ENCODE measurements around the gene SAP30BP. TPM values are rescaled to one million over a fixed set of nuclear protein-coding genes. Genes with fewer than 3 reads are reported as not detected.
"Not testable (repeated sequence)": the region's sequence is repeated elsewhere in the genome, so short reads cannot be mapped to it uniquely, and the experiment has no call there.

Gene SAP30BP
- total RNA-seq, 4 donors from 2014 or later: 50.3 to 81.3 (median 77.6) TPM

- H3K4me1 ChIP-seq: peaks cover 24 to 42% (median 30%) of the 10 kb centered on the region in 4 donors
Observed at GRCh38 chr17:75635610-75636202, 31.4 kb upstream of the SAP30BP start.

GRCh38 chr17:75636381-75637142 lies 30.6 kb upstream of the SAP30BP start:
- intact Hi-C loops (cut with DNase I): no loop called here
- H3K36me3 ChIP-seq: peaks cover 0 to 33% (median 15%) of the 10 kb centered on the region in 4 donors
- H3K27ac ChIP-seq (replicated peaks in 1 of 4): no peak overlapping the region
- peaks cover 24 to 42% (median 30%) of the 10 kb centered on the region in 4 donors for H3K4me1 ChIP-seq
- no peak for DNase-seq (ENCODE audit: extremely low spot score)
- TF ChIP-seq EP300 (IDR thresholded peaks at IDR 0.05) (no peak), CTCF (IDR thresholded peaks at IDR 0.05) (no peak), POLR2A (IDR thresholded peaks at IDR 0.05; ENCODE audit: low read depth) (no peak), POLR2AphosphoS5 (IDR thresholded peaks at IDR 0.05) (no peak)
- 89% methylated on average over 19 of the region's 19 CpGs for WGBS
- no peaks in the 10 kb centered on the region for H3K27me3 ChIP-seq
- no peak overlapping the region for H3K4me3 ChIP-seq
- H3K9me3 ChIP-seq: no peaks in the 10 kb centered on the region

More at GRCh38 chr17:75635610-75636202, 31.4 kb upstream of the SAP30BP start:
- H3K4me3 ChIP-seq: peak overlapping the region; percentile 35 to 48 (median 40)
- peaks cover 0 to 33% (median 15%) of the 10 kb centered on the region in 4 donors for H3K36me3 ChIP-seq
- WGBS: 95% methylated on average over 10 of the region's 16 CpGs
- no peaks in the 10 kb centered on the region for H3K9me3 ChIP-seq
- intact Hi-C loops (cut with DNase I): no loop called here
- H3K27ac ChIP-seq (replicated peaks in 1 of 4): peak overlapping the region in 2 of 4 donors; percentile 86
- H3K27me3 ChIP-seq: no peaks in the 10 kb centered on the region
- TF ChIP-seq EP300 (IDR thresholded peaks at IDR 0.05) (no peak), CTCF (IDR thresholded peaks at IDR 0.05) (no peak)
- no peak for DNase-seq (ENCODE audit: extremely low spot score)

- Histone ChIP-seq H3K27me3 (no peaks in the 10 kb centered on the region), H3K27ac (replicated peaks in 1 of 4) (no peak overlapping the region), H3K4me1 (peaks cover 24 to 47% (median 30%) of the 10 kb centered on the region in 4 donors), H3K9me3 (no peaks in the 10 kb centered on the region), H3K36me3 (peaks cover 0 to 35% (median 15%) of the 10 kb centered on the region in 4 donors), H3K4me3 (no peak overlapping the region)
- WGBS: 76% methylated on average over 13 of the region's 13 CpGs
- no peak for TF ChIP-seq POLR2A (IDR thresholded peaks at IDR 0.05; ENCODE audit: low read depth)
- TF ChIP-seq EP300 (IDR thresholded peaks at IDR 0.05): no peak
- TF ChIP-seq CTCF (IDR thresholded peaks at IDR 0.05): no peak
- no peak for TF ChIP-seq POLR2AphosphoS5 (IDR thresholded peaks at IDR 0.05)
- no peak for DNase-seq (ENCODE audit: extremely low spot score)
- intact Hi-C loops (cut with DNase I): no loop called here
Observed at GRCh38 chr17:75637143-75637538, 30.0 kb upstream of the SAP30BP start.

GRCh38 chr17:75637551-75637950 lies 29.6 kb upstream of the SAP30BP start:
- no peak for DNase-seq (ENCODE audit: extremely low spot score)
- Histone ChIP-seq H3K27ac (replicated peaks in 1 of 4) (no peak overlapping the region), H3K36me3 (peaks cover 0 to 38% (median 15%) of the 10 kb centered on the region in 4 donors), H3K4me1 (peaks cover 22 to 49% (median 26%) of the 10 kb centered on the region in 4 donors), H3K27me3 (no peaks in the 10 kb centered on the region), H3K4me3 (no peak overlapping the region), H3K9me3 (no peaks in the 10 kb centered on the region)
- intact Hi-C loops (cut with DNase I): no loop called here
- 72% methylated on average over 2 of the region's 7 CpGs for WGBS
- no peak for TF ChIP-seq EP300 (IDR thresholded peaks at IDR 0.05)

- intact Hi-C loops (cut with DNase I); H3K27me3 ChIP-seq; H3K9me3 ChIP-seq; H3K27ac ChIP-seq (replicated peaks in 1 of 4); DNase-seq (ENCODE audit: extremely low spot score); H3K4me3 ChIP-seq: not testable (repeated sequence)
- H3K4me1 ChIP-seq: peaks cover 17 to 45% (median 21%) of the 10 kb centered on the region in 4 donors
- H3K36me3 ChIP-seq: peaks cover 0 to 43% (median 15%) of the 10 kb centered on the region in 4 donors
- WGBS: 93% methylated on average over 12 of the region's 12 CpGs
Observed at GRCh38 chr17:75638039-75638438, 29.1 kb upstream of the SAP30BP start.
